HUES6 (cell line): ENCODE measurements around the gene C12orf57.

ENCODE experiments used
- H3K27ac ChIP-seq: 2 replicates; pipeline ENCODE4 v1.7.0; 2013; ENCODE audit warnings: low read depth, mild to moderate bottlenecking, low read length, inconsistent platforms
- H3K27me3 ChIP-seq: 2 replicates; pipeline ENCODE4 v1.6.1; 2013; ENCODE audit warnings: low read length; ENCODE audit not compliant: control insufficient read depth, insufficient read depth
- H3K36me3 ChIP-seq: 2 replicates; pipeline ENCODE4 v1.6.1; 2013; ENCODE audit warnings: low read length; ENCODE audit not compliant: control insufficient read depth, insufficient read depth
- H3K4me1 ChIP-seq: 2 replicates; pipeline ENCODE4 v1.6.1; 2013; ENCODE audit warnings: low read length; ENCODE audit not compliant: control insufficient read depth, insufficient read depth
- H3K4me3 ChIP-seq: 2 replicates; pipeline ENCODE4 v1.5.1; 2013; ENCODE audit warnings: low read depth, low read length
- H3K9ac ChIP-seq: one replicate; pipeline ENCODE4 v1.6.1; 2013; ENCODE audit warnings: mild to moderate bottlenecking, low read length
- H3K9me3 ChIP-seq: 2 replicates; pipeline ENCODE4 v1.6.1; 2013; ENCODE audit warnings: low read depth, low read length; ENCODE audit not compliant: control insufficient read depth, insufficient read depth

C12orf57 gene

GRCh38 chr12:6951551-6952120 is 7.8 kb downstream of the C12orf57 start:
- Histone ChIP-seq H3K36me3 (no peaks in the 10 kb centered on the region), H3K9me3 (no peaks in the 10 kb centered on the region), H3K27me3 (no peaks in the 10 kb centered on the region), H3K9ac (no peak overlapping the region), H3K4me3 (no peak overlapping the region), H3K4me1 (peaks cover 33% of the 10 kb centered on the region), H3K27ac (no peak overlapping the region; the same call in 1 of the 2 replicates)

- Histone ChIP-seq H3K36me3 (no peaks in the 10 kb centered on the region), H3K9ac (no peak overlapping the region), H3K4me1 (peaks cover 28% of the 10 kb centered on the region), H3K9me3 (no peaks in the 10 kb centered on the region), H3K27me3 (no peaks in the 10 kb centered on the region), H3K27ac (no peak overlapping the region), H3K4me3 (no peak overlapping the region)
Observed at GRCh38 chr12:6952121-6952862, 8.5 kb downstream of the C12orf57 start.

GRCh38 chr12:6952863-6953441 is 9.1 kb downstream of the C12orf57 start:
- Histone ChIP-seq H3K4me3 (no peak overlapping the region), H3K27me3 (no peaks in the 10 kb centered on the region), H3K27ac (no peak overlapping the region), H3K36me3 (no peaks in the 10 kb centered on the region), H3K9me3 (no peaks in the 10 kb centered on the region), H3K9ac (peak overlapping the region; percentile 25), H3K4me1 (peaks cover 28% of the 10 kb centered on the region)

GRCh38 chr12:6953442-6954315 is 9.9 kb downstream of the C12orf57 start:
- Histone ChIP-seq H3K4me1 (peaks cover 28% of the 10 kb centered on the region), H3K27me3 (no peaks in the 10 kb centered on the region), H3K27ac (no peak overlapping the region), H3K9ac (peak overlapping the region; percentile 25), H3K9me3 (no peaks in the 10 kb centered on the region), H3K4me3 (no peak overlapping the region), H3K36me3 (no peaks in the 10 kb centered on the region)

- H3K4me1 ChIP-seq = peaks cover 28% of the 10 kb centered on the region
- H3K4me3 ChIP-seq = no peak overlapping the region
- H3K9me3 ChIP-seq = no peaks in the 10 kb centered on the region
- H3K27me3 ChIP-seq = no peaks in the 10 kb centered on the region
- no peak overlapping the region for H3K9ac ChIP-seq
- no peak overlapping the region for H3K27ac ChIP-seq
- no peaks in the 10 kb centered on the region for H3K36me3 ChIP-seq
Observed at GRCh38 chr12:6954316-6955107, 10.7 kb downstream of the C12orf57 start.

GRCh38 chr12:6955108-6956020 is 11.5 kb downstream of the C12orf57 start:
- H3K4me1 ChIP-seq = peaks cover 28% of the 10 kb centered on the region
- H3K36me3 ChIP-seq = no peaks in the 10 kb centered on the region
- no peak overlapping the region for H3K4me3 ChIP-seq
- H3K27ac ChIP-seq = no peak overlapping the region
- H3K9me3 ChIP-seq = no peaks in the 10 kb centered on the region
- H3K9ac ChIP-seq = no peak overlapping the region
- no peaks in the 10 kb centered on the region for H3K27me3 ChIP-seq

- H3K27me3 ChIP-seq = no peaks in the 10 kb centered on the region
- H3K4me3 ChIP-seq = no peak overlapping the region
- H3K4me1 ChIP-seq = peaks cover 30% of the 10 kb centered on the region
- no peak overlapping the region for H3K9ac ChIP-seq
- no peaks in the 10 kb centered on the region for H3K9me3 ChIP-seq
- no peak overlapping the region for H3K27ac ChIP-seq
- H3K36me3 ChIP-seq = no peaks in the 10 kb centered on the region
Observed at GRCh38 chr12:6956021-6956727, 12.4 kb downstream of the C12orf57 start.

- H3K27ac ChIP-seq = no peak overlapping the region
- H3K9me3 ChIP-seq = no peaks in the 10 kb centered on the region
- H3K4me3 ChIP-seq = no peak overlapping the region
- H3K9ac ChIP-seq = no peak overlapping the region
- no peaks in the 10 kb centered on the region for H3K36me3 ChIP-seq
- H3K4me1 ChIP-seq = peaks cover 32% of the 10 kb centered on the region
- H3K27me3 ChIP-seq = no peaks in the 10 kb centered on the region
Observed at GRCh38 chr12:6957151-6957701, 13.4 kb downstream of the C12orf57 start.
